DOHH2 (cell line): ENCODE results near the gene CDPF1.

Experiments used
- EZH2phosphoT487 ChIP-seq: fragments of 200-600 bp; sonication (generic); IDR thresholded peaks from 2 replicates; pipeline ENCODE4 v1.6.1; 2017; ENCODE audit warnings: borderline replicate concordance, mild to moderate bottlenecking, antibody characterized with exemption, low read length, moderate library complexity, mixed read lengths
- TF ChIP-seq, protein P1 (sequence below): fragments of 200-600 bp; sonication (generic); IDR thresholded peaks from one replicate; pipeline ENCODE4 v1.5.1; 2014; ENCODE audit warnings: antibody characterized with exemption, mild to moderate bottlenecking, low read depth, low read length; ENCODE audit not compliant: poor library complexity, severe bottlenecking

DNA sequence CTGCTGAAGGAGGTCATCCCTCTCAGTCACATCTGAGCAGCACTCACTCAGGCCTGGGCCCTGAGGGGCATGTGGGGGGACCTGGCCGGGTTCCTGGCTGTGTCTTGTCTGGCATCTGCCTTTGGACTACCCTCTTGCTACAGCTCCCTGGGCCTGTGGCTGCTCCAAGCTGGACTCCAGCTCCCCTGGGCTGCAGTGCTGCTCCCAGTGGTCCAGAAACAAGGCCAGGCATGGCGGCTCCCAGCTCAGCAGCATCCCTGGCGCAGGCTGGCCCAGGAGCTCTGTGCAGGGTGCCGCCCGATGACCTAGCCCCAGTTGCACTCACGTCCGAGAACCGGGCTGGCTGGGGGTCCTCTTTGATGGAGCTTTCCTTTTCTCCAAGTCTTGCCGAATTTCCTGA is 5.3 kb downstream of the CDPF1 start:
- TF ChIP-seq, protein P1, sequence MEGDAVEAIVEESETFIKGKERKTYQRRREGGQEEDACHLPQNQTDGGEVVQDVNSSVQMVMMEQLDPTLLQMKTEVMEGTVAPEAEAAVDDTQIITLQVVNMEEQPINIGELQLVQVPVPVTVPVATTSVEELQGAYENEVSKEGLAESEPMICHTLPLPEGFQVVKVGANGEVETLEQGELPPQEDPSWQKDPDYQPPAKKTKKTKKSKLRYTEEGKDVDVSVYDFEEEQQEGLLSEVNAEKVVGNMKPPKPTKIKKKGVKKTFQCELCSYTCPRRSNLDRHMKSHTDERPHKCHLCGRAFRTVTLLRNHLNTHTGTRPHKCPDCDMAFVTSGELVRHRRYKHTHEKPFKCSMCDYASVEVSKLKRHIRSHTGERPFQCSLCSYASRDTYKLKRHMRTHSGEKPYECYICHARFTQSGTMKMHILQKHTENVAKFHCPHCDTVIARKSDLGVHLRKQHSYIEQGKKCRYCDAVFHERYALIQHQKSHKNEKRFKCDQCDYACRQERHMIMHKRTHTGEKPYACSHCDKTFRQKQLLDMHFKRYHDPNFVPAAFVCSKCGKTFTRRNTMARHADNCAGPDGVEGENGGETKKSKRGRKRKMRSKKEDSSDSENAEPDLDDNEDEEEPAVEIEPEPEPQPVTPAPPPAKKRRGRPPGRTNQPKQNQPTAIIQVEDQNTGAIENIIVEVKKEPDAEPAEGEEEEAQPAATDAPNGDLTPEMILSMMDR: no peak
- TF ChIP-seq EZH2phosphoT487: no peak
